Smooth muscle cell (in vitro differentiated cells): ENCODE measurements around the gene MTFR1L. TPM values are rescaled to one million over a fixed set of nuclear protein-coding genes. Genes with fewer than 3 reads are reported as not detected.

Experiments used
- DNase-seq: peaks from one replicate; lab custom pipeline; 2025; ENCODE audit not compliant: unreplicated experiment; lab: John Stamatoyannopoulos, UW
- H2AFZ ChIP-seq: fragments of 200-600 bp; sonication (generic); 2 replicates; pipeline ENCODE4 v1.6.0; 2016; ENCODE audit warnings: antibody characterized with exemption, low read depth, mild to moderate bottlenecking
- H3F3A ChIP-seq: fragments of 200-600 bp; sonication (generic); 2 replicates; pipeline ENCODE4 v1.6.0; 2017; ENCODE audit warnings: antibody characterized with exemption, low read depth
- H3K27ac ChIP-seq: fragments of 200-600 bp; sonication (generic); 2 replicates; pipeline ENCODE4 v1.5.1; 2016; ENCODE audit warnings: low read depth, mild to moderate bottlenecking
- H3K27me3 ChIP-seq: fragments of 200-600 bp; sonication (generic); 2 replicates; pipeline ENCODE4 v1.6.1; 2016; ENCODE audit warnings: low read depth, mild to moderate bottlenecking
- H3K36me3 ChIP-seq: fragments of 200-600 bp; sonication (generic); 2 replicates; pipeline ENCODE4 v1.5.1; 2016; ENCODE audit warnings: low read depth
- H3K4me1 ChIP-seq: fragments of 200-600 bp; sonication (generic); 2 replicates; pipeline ENCODE4 v1.5.1; 2016; ENCODE audit warnings: low read depth
- H3K4me2 ChIP-seq: fragments of 200-600 bp; sonication (generic); 2 replicates; pipeline ENCODE4 v1.6.0; 2016; ENCODE audit warnings: mild to moderate bottlenecking
- H3K4me3 ChIP-seq: fragments of 200-600 bp; sonication (generic); 2 replicates; pipeline ENCODE4 v1.5.1; 2016; ENCODE audit warnings: mild to moderate bottlenecking
- H3K79me2 ChIP-seq: fragments of 200-600 bp; sonication (generic); 2 replicates; pipeline ENCODE4 v1.6.0; 2016; ENCODE audit warnings: low read depth, mild to moderate bottlenecking
- H3K9ac ChIP-seq: fragments of 200-600 bp; sonication (generic); 2 replicates; pipeline ENCODE4 v1.6.0; 2016; ENCODE audit warnings: low read depth
- H3K9me3 ChIP-seq: fragments of 200-600 bp; sonication (generic); replicated peaks from 2 replicates; pipeline ENCODE4 v1.5.1; 2016; ENCODE audit warnings: low read depth
- H4K20me1 ChIP-seq: fragments of 200-600 bp; sonication (generic); 2 replicates; pipeline ENCODE4 v1.6.0; 2016; ENCODE audit warnings: low read depth
- CTCF ChIP-seq: fragments of 200-600 bp; sonication (generic); IDR thresholded peaks from 2 replicates; pipeline ENCODE4 v1.5.1; 2017; ENCODE audit warnings: borderline replicate concordance, mild to moderate bottlenecking, antibody characterized with exemption; ENCODE audit not compliant: insufficient read depth, poor library complexity, severe bottlenecking
- WGBS: methylation state at CpG from one replicate; pipeline ENCODE4 v1.1.7; 2016; ENCODE audit warnings: low lambda C conversion rate; 5-methylcytosine and 5-hydroxymethylcytosine counted together
- polyA plus RNA-seq: library from polyadenylated mRNA; unstranded; fragments of >200 nt; fragmentation: Nextera tagmentation; extraction: Ambion mirVana; gene quantifications from 2 replicates; pipeline ENCODE4 v1.2.1, GENCODE V29; 2016
- total RNA-seq: library from RNA; depleted of rRNA; stranded (reverse); fragments of >200 nt; gene quantifications from 2 replicates; pipeline ENCODE4 v1.2.3, GENCODE V29; 2014

Gene MTFR1L
- total and polyA plus RNA-seq, 2 experiments from 2014 or later: 47.2 to 63.9 TPM

GRCh38 chr1:25876693-25877077 lies 56.9 kb downstream of the MTFR1L start:
- H2AFZ ChIP-seq: no peak overlapping the region
- no peaks in the 10 kb centered on the region for H3K36me3 ChIP-seq
- no peak overlapping the region for H3K27ac ChIP-seq
- H3K4me1 ChIP-seq: peaks cover 16% of the 10 kb centered on the region
- no peak overlapping the region for H3K9ac ChIP-seq
- H3F3A ChIP-seq: peaks cover 15% of the 10 kb centered on the region
- H3K9me3 ChIP-seq: no peaks in the 10 kb centered on the region
- H3K27me3 ChIP-seq: no peaks in the 10 kb centered on the region
- H4K20me1 ChIP-seq: peaks cover 5% of the 10 kb centered on the region
- no peak for DNase-seq
- no peak overlapping the region for H3K4me2 ChIP-seq
- no peak overlapping the region for H3K4me3 ChIP-seq
- WGBS: 90% methylated on average over 2 of the region's 2 CpGs
- TF ChIP-seq CTCF: no peak
- peaks cover 17% of the 10 kb centered on the region for H3K79me2 ChIP-seq

DNA sequence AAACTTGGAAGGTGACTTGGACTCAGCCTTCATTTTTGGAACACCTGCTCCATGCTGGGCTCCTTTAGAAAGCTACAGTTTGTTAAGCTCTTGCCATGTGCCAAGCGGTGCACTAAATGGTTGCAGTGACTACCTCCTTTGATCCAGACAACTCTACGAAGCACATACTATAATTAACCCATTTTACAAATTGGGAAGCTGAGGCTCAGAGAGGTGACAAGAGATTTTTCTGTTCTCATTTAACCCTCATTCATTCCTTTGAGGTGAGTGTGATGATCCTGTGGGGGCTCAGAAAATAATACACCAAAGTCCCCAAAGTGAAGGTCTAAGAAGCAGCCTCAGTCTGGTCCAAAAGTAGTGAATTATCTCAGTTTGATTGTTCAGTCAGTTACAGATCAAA lies 57.4 kb downstream of the MTFR1L start:
- H3K27me3 ChIP-seq: no peaks in the 10 kb centered on the region
- H3K27ac ChIP-seq: no peak overlapping the region
- peaks cover under 1% of the 10 kb centered on the region for H4K20me1 ChIP-seq
- no peak overlapping the region for H3K9ac ChIP-seq
- H3K4me2 ChIP-seq: no peak overlapping the region
- no peak overlapping the region for H3K4me3 ChIP-seq
- H3F3A ChIP-seq: peaks cover 15% of the 10 kb centered on the region
- no peaks in the 10 kb centered on the region for H3K9me3 ChIP-seq
- peaks cover 16% of the 10 kb centered on the region for H3K4me1 ChIP-seq
- peaks cover 17% of the 10 kb centered on the region for H3K79me2 ChIP-seq
- H3K36me3 ChIP-seq: no peaks in the 10 kb centered on the region
- WGBS: 96% methylated on average over 2 of the region's 2 CpGs
- TF ChIP-seq CTCF: no peak
- no peak for DNase-seq
- H2AFZ ChIP-seq: no peak overlapping the region

DNA sequence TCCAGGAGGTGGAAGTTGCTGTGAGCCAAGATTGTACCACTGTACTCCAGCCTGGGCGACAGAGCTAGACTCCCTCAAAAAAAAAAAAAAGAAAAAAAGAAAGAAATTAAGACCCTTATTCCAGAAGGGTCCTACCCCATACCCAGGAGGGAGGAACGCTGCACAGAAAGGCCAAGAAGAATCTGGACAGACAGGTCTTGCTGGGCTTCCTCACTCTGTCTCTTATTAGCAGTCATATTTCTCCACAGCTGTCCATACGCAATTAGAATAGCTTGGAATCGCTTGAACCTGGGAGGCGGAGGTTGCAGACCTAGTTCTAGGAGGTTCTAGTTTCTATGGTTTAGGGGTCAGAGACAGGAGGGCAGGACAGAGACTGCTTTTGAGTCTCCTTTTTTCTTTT lies 58.9 kb downstream of the MTFR1L start:
- H3K4me2 ChIP-seq: no peak overlapping the region
- H4K20me1 ChIP-seq: no peaks in the 10 kb centered on the region
- no peak overlapping the region for H3K9ac ChIP-seq
- H3K27me3 ChIP-seq: no peaks in the 10 kb centered on the region
- no peaks in the 10 kb centered on the region for H3K9me3 ChIP-seq
- H3F3A ChIP-seq: peaks cover 15% of the 10 kb centered on the region
- peaks cover 2% of the 10 kb centered on the region for H3K79me2 ChIP-seq
- no peak for TF ChIP-seq CTCF
- no peak for DNase-seq
- 81% methylated on average over 5 of the region's 5 CpGs for WGBS
- H3K4me1 ChIP-seq: peaks cover 13% of the 10 kb centered on the region
- no peak overlapping the region for H3K4me3 ChIP-seq
- H3K36me3 ChIP-seq: no peaks in the 10 kb centered on the region
- H3K27ac ChIP-seq: no peak overlapping the region
- no peak overlapping the region for H2AFZ ChIP-seq

- H3K4me1 ChIP-seq: peaks cover 7% of the 10 kb centered on the region
- no peaks in the 10 kb centered on the region for H4K20me1 ChIP-seq
- H3K9ac ChIP-seq: no peak overlapping the region
- H3K27me3 ChIP-seq: no peaks in the 10 kb centered on the region
- H3F3A ChIP-seq: peaks cover 15% of the 10 kb centered on the region
- no peak overlapping the region for H3K4me2 ChIP-seq
- no peak for TF ChIP-seq CTCF
- H3K36me3 ChIP-seq: no peaks in the 10 kb centered on the region
- no peak overlapping the region for H3K27ac ChIP-seq
- no peaks in the 10 kb centered on the region for H3K79me2 ChIP-seq
- 52% methylated on average over 2 of the region's 2 CpGs for whole genome bisulfite sequencing
- H2AFZ ChIP-seq: no peak overlapping the region
- no peak overlapping the region for H3K4me3 ChIP-seq
- no peaks in the 10 kb centered on the region for H3K9me3 ChIP-seq
- DNase-seq: no peak
These were observed 59.9 kb downstream of the MTFR1L start for GRCh38 chr1:25879675-25880074.
